Femur (tissue), 1 donor: Measurements from ENCODE around the gene LDB3.
A peak's percentile ranks its signal among the peaks of the same experiment; 100 is the strongest.

ENCODE experiments used
- DNase-seq: peaks from one replicate; pipeline ENCODE4 v3.0.0-alpha.2; 2017

Gene LDB3

GRCh38 chr10:86706977-86707376, 38.7 kb downstream of the LDB3 start:
- no peak for DNase-seq

GRCh38 chr10:86707505-86707904, 39.2 kb downstream of the LDB3 start:
- DNase-seq = no peak

- DNase-seq = no peak
Observed at GRCh38 chr10:86708068-86708782, 39.9 kb downstream of the LDB3 start.

- DNase-seq = no peak
Observed at GRCh38 chr10:86708783-86709380, 40.6 kb downstream of the LDB3 start.

GRCh38 chr10:86709396-86710185, 41.3 kb downstream of the LDB3 start:
- DNase-seq = peak; percentile 20

GRCh38 chr10:86710987-86711512, 42.7 kb downstream of the LDB3 start:
- peak; percentile 95 for DNase-seq

- DNase-seq = peak; percentile 75
Observed at GRCh38 chr10:86711513-86712316, 43.4 kb downstream of the LDB3 start.

GRCh38 chr10:86712317-86712707, 44.0 kb downstream of the LDB3 start:
- no peak for DNase-seq

GRCh38 chr10:86715156-86715795, 47.0 kb downstream of the LDB3 start:
- DNase-seq = no peak

- no peak for DNase-seq
Observed at GRCh38 chr10:86715836-86716235, 47.5 kb downstream of the LDB3 start.

- no peak for DNase-seq
Observed at GRCh38 chr10:86716466-86716865, 48.2 kb downstream of the LDB3 start.

- DNase-seq = no peak
Observed at GRCh38 chr10:86718556-86718955, 50.2 kb downstream of the LDB3 start.

- no peak for DNase-seq
Observed at GRCh38 chr10:86721232-86721631, 52.9 kb downstream of the LDB3 start.

- DNase-seq = no peak
Observed at GRCh38 chr10:86723009-86723408, 54.7 kb downstream of the LDB3 start.

GRCh38 chr10:86724445-86724844, 56.1 kb downstream of the LDB3 start:
- no peak for DNase-seq

GRCh38 chr10:86725980-86726676, 57.8 kb downstream of the LDB3 start:
- DNase-seq = no peak

GRCh38 chr10:86726677-86726999, 58.3 kb downstream of the LDB3 start:
- no peak for DNase-seq

- DNase-seq = no peak
Observed at GRCh38 chr10:86727470-86727869, 59.2 kb downstream of the LDB3 start.

GRCh38 chr10:86728056-86728455, 59.7 kb downstream of the LDB3 start:
- DNase-seq = no peak

- DNase-seq = no peak
Observed at GRCh38 chr10:86729677-86730076, 61.4 kb downstream of the LDB3 start.

GRCh38 chr10:86730227-86730626, 61.9 kb downstream of the LDB3 start:
- no peak for DNase-seq

GRCh38 chr10:86732771-86733170, 64.5 kb downstream of the LDB3 start:
- DNase-seq = no peak
